AG09319 (cell line): Measurements from ENCODE around the gene ZNRF1.

Experiments
- DNase-seq: peaks from one replicate; pipeline ENCODE4 v3.0.0-alpha.2; 2010; ENCODE audit warnings: low read depth; ENCODE audit errors: extremely low read depth
- CTCF ChIP-seq: IDR thresholded peaks from 2 replicates; pipeline ENCODE4 v1.5.1; 2011; ENCODE audit warnings: low read depth, mild to moderate bottlenecking, inconsistent platforms, low read length, moderate library complexity

Gene ZNRF1

GRCh38 chr16:75039941-75040340 is 41.1 kb downstream of the ZNRF1 start:
- DNase-seq, result no peak
- no peak for TF ChIP-seq CTCF

- no peak for TF ChIP-seq CTCF
- no peak for DNase-seq
Observed at GRCh38 chr16:75042426-75043174, 43.8 kb downstream of the ZNRF1 start.

- no peak for DNase-seq
- TF ChIP-seq CTCF, result no peak
Observed at GRCh38 chr16:75043175-75043895, 44.5 kb downstream of the ZNRF1 start.

- no peak for TF ChIP-seq CTCF
- no peak for DNase-seq
Observed at GRCh38 chr16:75044800-75045361, 46.1 kb downstream of the ZNRF1 start.

GRCh38 chr16:75045424-75045823 is 46.6 kb downstream of the ZNRF1 start:
- DNase-seq, result no peak
- no peak for TF ChIP-seq CTCF

GRCh38 chr16:75048054-75048453 is 49.2 kb downstream of the ZNRF1 start:
- no peak for TF ChIP-seq CTCF
- no peak for DNase-seq

- TF ChIP-seq CTCF, result no peak
- no peak for DNase-seq
Observed at GRCh38 chr16:75048530-75048929, 49.7 kb downstream of the ZNRF1 start.
